Activated CD4-positive, alpha-beta T cell treated with anti-CD3 and anti-CD28 coated beads, Interleukin-2, amount 50 U/mL, for 1 hour (primary cell): ENCODE data around the gene OR51I1.

Experiments used
- DNase-seq: peaks from one replicate; pipeline ENCODE4 v3.0.0-alpha.2; 2020

The OR51I1 gene, protein sequence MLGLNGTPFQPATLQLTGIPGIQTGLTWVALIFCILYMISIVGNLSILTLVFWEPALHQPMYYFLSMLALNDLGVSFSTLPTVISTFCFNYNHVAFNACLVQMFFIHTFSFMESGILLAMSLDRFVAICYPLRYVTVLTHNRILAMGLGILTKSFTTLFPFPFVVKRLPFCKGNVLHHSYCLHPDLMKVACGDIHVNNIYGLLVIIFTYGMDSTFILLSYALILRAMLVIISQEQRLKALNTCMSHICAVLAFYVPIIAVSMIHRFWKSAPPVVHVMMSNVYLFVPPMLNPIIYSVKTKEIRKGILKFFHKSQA

GRCh38 chr11:5441414-5441813 lies at the start of gene OR51I1:
Gene OR51I1 (minus strand): TSS chr11:5441514. CDS start chr11:5441514, 0 bp downstream.
- no peak for DNase-seq

GRCh38 chr11:5489576-5490357 lies 48.5 kb upstream of the OR51I1 start:
- DNase-seq = no peak

GRCh38 chr11:5488798-5489399 lies 47.6 kb upstream of the OR51I1 start:
- no peak for DNase-seq

DNA sequence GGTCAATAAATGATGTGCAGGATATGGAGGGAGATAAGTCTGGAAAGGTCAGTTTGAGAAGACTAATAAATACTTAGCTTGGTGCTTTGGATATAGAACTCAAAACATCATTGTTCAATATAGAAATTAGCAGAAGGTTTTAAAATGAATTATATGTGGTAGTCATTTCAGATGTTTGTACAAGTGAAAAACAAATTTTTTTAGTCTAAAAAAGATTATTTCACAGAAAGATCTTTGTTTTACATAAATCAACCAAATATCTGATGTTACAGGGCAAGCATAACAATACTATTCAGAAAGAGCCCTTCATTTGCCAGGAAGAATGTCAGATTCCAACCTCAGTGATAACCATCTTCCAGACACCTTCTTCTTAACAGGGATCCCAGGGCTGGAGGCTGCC lies 47.1 kb upstream of the OR51I1 start, which contains the start of gene OR52D1:
TSS of gene OR52D1 (plus strand) at position 301 of the 400 bp plus-strand sequence. CDS start at position 323, 22 bp downstream.
- DNase-seq = no peak

DNA sequence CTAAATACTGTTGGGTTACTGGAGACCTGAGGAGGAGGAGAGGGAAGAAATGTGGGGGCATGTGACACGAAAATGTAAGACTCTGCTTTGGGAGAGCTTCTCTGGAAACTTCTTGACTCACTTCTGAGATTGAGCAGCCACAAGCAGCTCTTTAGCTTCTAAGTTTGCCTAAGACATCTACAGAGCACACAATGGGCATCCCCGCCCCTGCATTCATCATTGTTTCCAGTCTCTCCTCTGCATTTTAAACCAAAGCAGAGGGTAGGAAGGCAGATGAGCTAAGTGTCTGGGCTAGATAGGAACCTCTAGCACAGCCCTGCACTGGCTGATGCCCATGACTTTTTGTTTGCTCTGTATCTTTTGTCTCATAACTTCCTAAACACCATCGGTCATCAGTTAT lies 45.1 kb upstream of the OR51I1 start:
- no peak for DNase-seq

GRCh38 chr11:5486003-5486402 lies 44.7 kb upstream of the OR51I1 start:
- no peak for DNase-seq

DNA sequence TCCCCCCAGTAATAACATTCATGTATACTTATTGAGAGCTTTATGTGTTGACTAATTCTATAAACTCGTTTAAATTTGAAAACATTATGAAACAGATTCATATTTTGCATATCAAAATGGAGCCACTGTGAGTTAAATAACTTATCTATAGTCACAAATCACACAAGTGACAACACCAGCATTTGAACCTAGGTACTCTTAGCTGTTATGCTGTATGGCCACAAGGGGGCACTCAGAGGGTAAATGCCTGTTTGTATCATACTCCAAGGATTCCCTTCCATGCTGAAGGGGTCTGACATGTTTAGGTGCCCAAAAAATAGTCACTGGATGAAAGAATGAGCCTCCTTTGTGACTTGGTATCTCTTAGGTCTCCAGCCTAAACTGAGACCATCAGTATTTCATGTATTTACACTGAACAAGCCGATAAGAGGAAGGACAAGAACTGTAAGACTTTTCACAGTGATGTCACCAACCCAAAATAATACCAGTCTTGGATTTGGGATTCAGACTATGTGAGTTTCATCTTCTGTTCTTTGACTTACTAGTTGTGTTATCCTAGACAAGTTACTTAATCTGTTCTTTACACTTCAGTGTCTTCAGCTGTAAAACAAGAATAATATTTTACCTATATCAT lies 35.0 kb upstream of the OR51I1 start:
- DNase-seq = peak; percentile 20

GRCh38 chr11:5473921-5474320 lies 32.6 kb upstream of the OR51I1 start:
- no peak for DNase-seq

DNA sequence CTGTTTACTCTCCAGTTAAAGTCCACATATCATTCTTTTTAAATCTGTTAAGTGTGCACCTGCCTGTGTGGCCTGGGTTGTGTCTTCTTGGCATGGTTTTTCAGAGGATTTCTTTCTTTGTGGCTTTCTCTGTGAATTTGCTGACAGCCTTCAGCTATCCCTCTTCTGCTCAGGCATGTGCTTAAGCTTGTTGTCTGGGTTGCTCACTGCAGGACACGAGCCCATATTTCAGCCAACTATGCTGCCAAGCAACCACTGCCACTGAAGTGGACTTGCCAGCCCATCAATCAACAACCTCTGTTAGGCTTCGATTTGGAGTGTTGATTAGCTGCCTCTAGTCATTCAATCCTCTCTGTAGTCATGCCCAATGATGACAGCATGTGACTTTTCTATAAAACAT lies 26.2 kb upstream of the OR51I1 start:
- DNase-seq = no peak

GRCh38 chr11:5460983-5461621 lies 19.8 kb upstream of the OR51I1 start:
- no peak for DNase-seq

DNA sequence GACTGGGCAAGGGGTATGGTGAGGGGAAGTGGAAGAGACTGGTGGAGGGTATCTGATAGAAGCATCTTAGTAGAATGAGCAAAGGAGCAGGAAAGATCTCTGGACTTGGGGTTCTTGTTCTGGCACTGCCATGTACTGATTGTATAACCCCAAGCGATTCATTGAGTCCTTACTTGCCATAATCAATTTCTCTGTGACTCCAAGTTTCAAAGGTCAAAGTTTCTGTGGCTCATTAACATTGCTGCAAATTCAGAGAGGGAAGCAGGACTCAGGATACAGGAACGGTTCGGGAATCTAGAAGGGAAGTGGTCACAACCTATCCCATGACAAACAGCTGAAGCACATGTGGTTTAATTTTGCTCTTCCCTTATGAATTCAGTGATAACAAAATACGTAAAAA lies 8.1 kb upstream of the OR51I1 start:
- DNase-seq = no peak

DNA sequence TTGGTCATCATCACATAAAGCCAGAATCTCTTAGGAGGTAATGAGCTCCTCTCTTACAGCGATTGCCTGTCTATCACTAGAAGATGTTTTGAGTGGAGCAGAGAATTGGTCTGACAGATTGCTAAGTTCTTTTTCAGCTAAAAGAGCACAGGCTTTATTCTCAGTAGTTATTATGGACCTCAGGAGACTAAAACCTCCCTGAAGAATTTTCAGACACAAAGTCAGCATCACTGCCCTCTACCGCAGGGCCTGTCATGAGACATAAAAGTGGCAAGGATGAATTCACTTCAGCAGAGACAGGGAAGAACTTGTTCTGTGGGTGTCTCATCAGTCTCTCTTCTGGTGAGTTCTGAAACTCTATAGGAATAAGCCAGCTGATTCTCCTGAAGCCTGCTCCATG lies 7.7 kb upstream of the OR51I1 start, which contains the start of gene OR51I2:
TSS of gene OR51I2 (plus strand) at position 301 of the 400 bp plus-strand sequence. CDS start 4,166 bp downstream, outside the sequence.
- DNase-seq = no peak

- no peak for DNase-seq
Measured at GRCh38 chr11:5443835-5444393, 2.6 kb upstream of the OR51I1 start.

DNA sequence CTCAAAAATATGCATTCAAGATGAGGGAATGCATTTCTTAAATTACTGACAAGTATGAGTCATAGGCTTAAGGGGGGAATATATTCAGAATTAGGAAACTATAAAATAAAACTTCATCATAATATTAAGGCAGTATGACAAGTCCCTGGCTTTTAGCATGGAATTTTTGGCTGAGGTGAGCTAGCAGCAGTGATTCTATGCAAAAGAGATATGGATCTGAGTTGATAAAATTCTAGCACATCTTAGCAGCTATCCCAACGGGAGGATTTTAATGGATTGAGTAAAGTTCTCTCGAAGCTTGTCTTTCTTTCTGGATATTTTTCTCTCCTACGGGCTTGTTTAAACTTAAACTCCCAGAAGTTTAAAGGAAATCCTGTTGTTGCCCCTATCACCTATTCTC lies 18.2 kb downstream of the OR51I1 start:
- DNase-seq = no peak

DNA sequence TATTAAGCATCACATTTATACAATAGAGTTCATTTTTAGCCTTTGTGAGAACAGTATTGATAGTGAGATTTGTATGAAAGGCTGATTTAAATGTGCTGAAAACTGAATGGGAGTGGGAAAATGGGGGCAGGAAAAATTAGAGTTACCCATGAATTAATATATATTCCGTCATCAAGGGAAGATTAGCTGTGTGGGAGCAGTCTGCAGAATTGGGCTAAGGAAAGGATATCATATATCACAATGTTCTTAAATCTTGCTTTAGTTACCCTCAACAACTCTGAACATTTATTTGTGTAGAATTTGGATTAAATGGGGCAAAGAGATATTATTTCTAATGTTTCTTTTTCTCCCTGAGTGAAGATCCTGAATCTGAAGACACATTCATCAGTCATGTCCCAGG lies 19.5 kb downstream of the OR51I1 start, which contains the start of gene OR51Q1:
TSS of gene OR51Q1 (plus strand) at position 301 of the 400 bp plus-strand sequence. CDS start at position 391, 90 bp downstream.
- no peak for DNase-seq

DNA sequence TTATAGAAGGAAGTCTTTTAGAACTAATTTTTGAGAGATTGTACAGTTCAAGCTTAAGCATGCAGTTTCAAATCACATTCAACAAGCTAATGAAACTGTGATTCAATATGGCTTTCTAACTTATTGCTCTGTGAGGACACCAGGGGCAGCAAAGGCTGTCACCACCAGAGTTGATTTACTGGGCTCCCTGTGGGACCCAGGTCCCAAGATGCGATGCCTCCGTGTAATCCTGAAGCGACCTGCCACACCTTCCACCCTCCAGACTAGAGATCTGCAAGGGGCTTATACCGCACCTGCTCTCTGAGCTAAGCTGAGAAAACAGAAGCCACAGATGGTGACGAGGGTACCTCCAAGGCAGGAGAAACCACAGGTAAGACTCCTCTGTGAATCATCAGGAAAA lies 20.3 kb downstream of the OR51I1 start:
- DNase-seq = no peak

- no peak for DNase-seq
Measured at GRCh38 chr11:5405173-5405572, 36.1 kb downstream of the OR51I1 start.

- DNase-seq = no peak
Measured at GRCh38 chr11:5398936-5399335, 42.4 kb downstream of the OR51I1 start.

DNA sequence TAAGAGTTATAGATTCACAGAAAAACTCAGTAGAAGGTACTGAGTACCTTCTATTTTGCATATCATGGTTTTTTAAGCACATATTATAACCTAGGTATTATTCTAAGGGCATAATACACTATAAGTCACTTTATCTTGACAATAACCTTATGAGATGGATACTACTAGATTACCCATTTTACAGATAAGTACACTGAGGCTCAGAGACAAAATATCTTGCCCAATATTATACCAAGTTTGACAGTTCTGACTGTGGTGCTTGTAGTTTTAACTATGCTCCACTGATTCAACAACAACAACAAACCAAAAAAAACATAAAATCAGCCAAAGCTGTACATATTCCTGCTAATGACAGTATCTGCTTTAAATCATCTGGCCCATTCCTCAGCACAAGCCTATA lies 47.2 kb downstream of the OR51I1 start:
- DNase-seq = no peak
